HG03135 (cell line): Measurements from ENCODE around the gene CLBA1.

Experiments used
- ATAC-seq: cut with Tn5 transposase; IDR thresholded peaks from one replicate; pipeline ENCODE4 v1.9.1; 2021; ENCODE audit warnings: mild to moderate bottlenecking, moderate library complexity; ENCODE audit not compliant: unreplicated experiment

Gene CLBA1

GRCh38 chr14:104968153-104968527 is 17.4 kb upstream of the CLBA1 start:
- ATAC-seq: no peak

GRCh38 chr14:104968541-104969401 is 16.8 kb upstream of the CLBA1 start:
- no peak for ATAC-seq

- ATAC-seq: no peak
These were observed 15.8 kb upstream of the CLBA1 start for GRCh38 chr14:104969741-104970230.

GRCh38 chr14:104970231-104971068 is 15.1 kb upstream of the CLBA1 start:
- no peak for ATAC-seq

- ATAC-seq: no peak
These were observed 13.9 kb upstream of the CLBA1 start for GRCh38 chr14:104971447-104972240.

GRCh38 chr14:104972301-104973134 is 13.1 kb upstream of the CLBA1 start:
- no peak for ATAC-seq

- ATAC-seq: no peak
These were observed 12.5 kb upstream of the CLBA1 start for GRCh38 chr14:104973135-104973384.

- no peak for ATAC-seq
These were observed 12.0 kb upstream of the CLBA1 start for GRCh38 chr14:104973385-104974145.

GRCh38 chr14:104974146-104974541 is 11.4 kb upstream of the CLBA1 start:
- ATAC-seq: no peak

GRCh38 chr14:104974665-104975390 is 10.8 kb upstream of the CLBA1 start:
- ATAC-seq: no peak

- no peak for ATAC-seq
These were observed 9.9 kb upstream of the CLBA1 start for GRCh38 chr14:104975481-104976197.

- ATAC-seq: no peak
These were observed 9.2 kb upstream of the CLBA1 start for GRCh38 chr14:104976198-104977007.

GRCh38 chr14:104977008-104977680 is 8.4 kb upstream of the CLBA1 start:
- no peak for ATAC-seq

- ATAC-seq: no peak
These were observed 7.6 kb upstream of the CLBA1 start, which contains the start of gene AHNAK2 for GRCh38 chr14:104977681-104978653. Gene AHNAK2 (minus strand): TSS chr14:104978374. CDS start chr14:104978237, 137 bp downstream.
